Mesendoderm (in vitro differentiated cells): ENCODE data around the gene CEP89. TPM values are rescaled to one million over a fixed set of nuclear protein-coding genes. Genes with fewer than 3 reads are reported as not detected.
"Not testable (repeated sequence)": the region's sequence is repeated elsewhere in the genome, so short reads cannot be mapped to it uniquely, and the experiment has no call there.

Source experiments
- DNase-seq: peaks from one replicate; pipeline ENCODE4 v3.0.0; 2013
- H2AK5ac ChIP-seq: 2 replicates; pipeline ENCODE4 v1.6.1; 2013; ENCODE audit warnings: low read length, inconsistent platforms
- H2BK120ac ChIP-seq: 2 replicates; pipeline ENCODE4 v1.6.1; 2013; ENCODE audit warnings: low read depth, mild to moderate bottlenecking, low read length, moderate library complexity, mixed read lengths
- H2BK15ac ChIP-seq: replicated peaks from 2 replicates; pipeline ENCODE4 v1.6.1; 2013; ENCODE audit warnings: low read depth, mild to moderate bottlenecking, moderate library complexity
- H2BK5ac ChIP-seq: 2 replicates; pipeline ENCODE4 v1.6.1; 2013; ENCODE audit warnings: low read length, inconsistent platforms
- H3K18ac ChIP-seq: 2 replicates; pipeline ENCODE4 v1.6.1; 2013; ENCODE audit warnings: mild to moderate bottlenecking, low read length, mixed read lengths
- H3K23ac ChIP-seq: one replicate; pipeline ENCODE4 v1.6.1; 2013; ENCODE audit warnings: low read length
- H3K27ac ChIP-seq: 2 replicates; pipeline ENCODE4 v1.5.1; 2013; ENCODE audit warnings: low read depth, mild to moderate bottlenecking, inconsistent platforms, low read length, moderate library complexity
- H3K27me3 ChIP-seq: 2 replicates; pipeline ENCODE4 v1.6.1; 2013; ENCODE audit warnings: low read length, control low read depth, mild to moderate bottlenecking, inconsistent platforms; ENCODE audit not compliant: insufficient read depth, poor library complexity
- H3K36me3 ChIP-seq: 2 replicates; pipeline ENCODE4 v1.6.1; 2013; ENCODE audit warnings: low read length, inconsistent platforms; ENCODE audit not compliant: control insufficient read depth, insufficient read depth
- H3K4ac ChIP-seq: one replicate; pipeline ENCODE4 v1.6.1; 2013; ENCODE audit warnings: low read depth, mild to moderate bottlenecking, low read length, moderate library complexity
- H3K4me1 ChIP-seq: 2 replicates; pipeline ENCODE4 v1.6.1; 2013; ENCODE audit warnings: low read depth, low read length, inconsistent platforms; ENCODE audit not compliant: control insufficient read depth
- H3K4me2 ChIP-seq: 2 replicates; pipeline ENCODE4 v1.6.1; 2013; ENCODE audit warnings: low read length
- H3K4me3 ChIP-seq: 2 replicates; pipeline ENCODE4 v1.5.1; 2013; ENCODE audit warnings: mild to moderate bottlenecking, low read length
- H3K56ac ChIP-seq: one replicate; pipeline ENCODE4 v1.6.1; 2013; ENCODE audit warnings: low read length
- H3K79me1 ChIP-seq: 2 replicates; pipeline ENCODE4 v1.6.1; 2013; ENCODE audit warnings: low read length, inconsistent platforms
- H3K79me2 ChIP-seq: 2 replicates; pipeline ENCODE4 v1.6.1; 2013; ENCODE audit warnings: mild to moderate bottlenecking, low read length; ENCODE audit not compliant: control insufficient read depth, insufficient read depth
- H3K9ac ChIP-seq: 2 replicates; pipeline ENCODE4 v1.6.1; 2013; ENCODE audit warnings: low read length, inconsistent platforms
- H4K5ac ChIP-seq: one replicate; pipeline ENCODE4 v1.6.1; 2013; ENCODE audit warnings: low read length
- H4K8ac ChIP-seq: one replicate; pipeline ENCODE4 v1.6.1; 2013; ENCODE audit warnings: low read depth, mild to moderate bottlenecking, control low read depth, low read length, moderate library complexity
- whole genome bisulfite sequencing: extraction: QIAGEN DNeasy Blood & Tissue Kit; methylation state at CpG from one replicate; pipeline ENCODE4 v1.1.7; 2013; ENCODE audit warnings: low lambda C conversion rate, missing lambda C conversion rate; ENCODE audit not compliant: insufficient coverage; ENCODE audit errors: extremely low coverage; 5-methylcytosine and 5-hydroxymethylcytosine counted together
- polyA plus RNA-seq, 2 experiments: library from polyadenylated mRNA; stranded (reverse); fragments of 200-250 nt; gene quantifications; one replicate each; pipeline ENCODE4 v1.2.3, GENCODE V29; 2013

Gene CEP89
- polyA plus RNA-seq (2013, experiment 1 of 2), result 25.0 TPM
- 25.7 TPM for polyA plus RNA-seq (2013, experiment 2 of 2)

GRCh38 chr19:32971715-32972540 is at the start of gene CEP89, which contains the start of gene FAAP24:
Gene CEP89, minus strand, starts transcription at chr19:32971958. Its CDS starts 84 bp downstream, at chr19:32971874.
Gene FAAP24, plus strand, starts transcription at chr19:32972242. Its CDS starts 955 bp downstream, at chr19:32973197.
- H3K79me1 ChIP-seq, result peaks cover 6% of the 10 kb centered on the region
- H2BK15ac ChIP-seq, result no peak within 1 kb of the TSS
- peak within 1 kb of the TSS; percentile 91 for H3K9ac ChIP-seq
- H3K23ac ChIP-seq, result peak within 1 kb of the TSS; percentile 45
- H3K4me2 ChIP-seq, result peak within 1 kb of the TSS; percentile 90
- H3K18ac ChIP-seq, result peak within 1 kb of the TSS; percentile 84
- no peak within 1 kb of the TSS for H2AK5ac ChIP-seq
- no peaks in the 10 kb centered on the region for H3K4me1 ChIP-seq
- DNase-seq, result peak; percentile 100
- H3K36me3 ChIP-seq, result peaks cover 3% of the 10 kb centered on the region
- peaks cover 9% of the 10 kb centered on the region for H3K79me2 ChIP-seq
- H3K4me3 ChIP-seq, result peak within 1 kb of the TSS; percentile 71
- no peak within 1 kb of the TSS for H2BK5ac ChIP-seq
- peak within 1 kb of the TSS; percentile 57 for H3K4ac ChIP-seq
- no peak within 1 kb of the TSS for H4K8ac ChIP-seq
- WGBS, result no CpG with 5 or more reads among the region's 57 CpGs
- H3K27me3 ChIP-seq, result no peaks in the 10 kb centered on the region
- H4K5ac ChIP-seq, result peak within 1 kb of the TSS; percentile 100
- H3K27ac ChIP-seq, result no peak within 1 kb of the TSS
- peak within 1 kb of the TSS; percentile 96 for H3K56ac ChIP-seq
- H2BK120ac ChIP-seq, result no peak within 1 kb of the TSS

GRCh38 chr19:33010891-33011290 is 39.1 kb upstream of the CEP89 start:
- not testable (repeated sequence) for H4K8ac ChIP-seq, H3K36me3 ChIP-seq, H3K56ac ChIP-seq, H3K79me2 ChIP-seq, H3K4me1 ChIP-seq, H3K23ac ChIP-seq, H3K18ac ChIP-seq, H2BK120ac ChIP-seq, H2BK15ac ChIP-seq, H2BK5ac ChIP-seq, DNase-seq, H3K27ac ChIP-seq, H3K9ac ChIP-seq, H3K4ac ChIP-seq, H3K27me3 ChIP-seq, H3K4me2 ChIP-seq, H4K5ac ChIP-seq, H3K79me1 ChIP-seq, H2AK5ac ChIP-seq, H3K4me3 ChIP-seq
- WGBS, result no CpG with 5 or more reads among the region's 4 CpGs

GRCh38 chr19:33008738-33009137 is 37.0 kb upstream of the CEP89 start:
- Histone ChIP-seq H3K56ac (no peak overlapping the region), H2AK5ac (no peak overlapping the region), H3K79me2 (no peaks in the 10 kb centered on the region), H3K18ac (no peak overlapping the region), H2BK15ac (no peak overlapping the region), H4K5ac (no peak overlapping the region), H2BK5ac (no peak overlapping the region), H3K79me1 (no peaks in the 10 kb centered on the region), H2BK120ac (no peak overlapping the region), H3K36me3 (peaks cover 2% of the 10 kb centered on the region), H3K4me1 (no peaks in the 10 kb centered on the region), H3K27me3 (no peaks in the 10 kb centered on the region), H3K27ac (no peak overlapping the region), H4K8ac (no peak overlapping the region), H3K23ac (no peak overlapping the region), H3K4me3 (no peak overlapping the region), H3K9ac (no peak overlapping the region), H3K4ac (no peak overlapping the region), H3K4me2 (no peak overlapping the region)
- no peak for DNase-seq
- WGBS, result no CpG with 5 or more reads among the region's 4 CpGs

GRCh38 chr19:33005440-33005839 is 33.7 kb upstream of the CEP89 start:
- Histone ChIP-seq H3K27me3 (no peaks in the 10 kb centered on the region), H2BK5ac (no peak overlapping the region), H3K18ac (no peak overlapping the region), H3K36me3 (peaks cover 2% of the 10 kb centered on the region), H3K79me2 (no peaks in the 10 kb centered on the region), H3K79me1 (no peaks in the 10 kb centered on the region), H2AK5ac (no peak overlapping the region), H3K9ac (no peak overlapping the region), H3K23ac (no peak overlapping the region), H3K4me1 (no peaks in the 10 kb centered on the region), H4K5ac (no peak overlapping the region), H2BK120ac (no peak overlapping the region), H3K4me2 (no peak overlapping the region), H3K4ac (no peak overlapping the region), H3K4me3 (no peak overlapping the region), H4K8ac (no peak overlapping the region), H3K56ac (no peak overlapping the region), H2BK15ac (no peak overlapping the region), H3K27ac (no peak overlapping the region)
- DNase-seq, result peak; percentile 33
- no CpG with 5 or more reads among the region's 5 CpGs for WGBS

GRCh38 chr19:33003424-33004024 is 31.8 kb upstream of the CEP89 start:
- no CpG with 5 or more reads among the region's 6 CpGs for WGBS
- not testable (repeated sequence) for DNase-seq, H3K4me1 ChIP-seq, H3K18ac ChIP-seq, H3K9ac ChIP-seq, H3K4me2 ChIP-seq, H3K27ac ChIP-seq, H3K36me3 ChIP-seq, H3K79me2 ChIP-seq, H2BK15ac ChIP-seq, H3K4me3 ChIP-seq, H3K79me1 ChIP-seq, H2BK5ac ChIP-seq, H4K8ac ChIP-seq, H2AK5ac ChIP-seq, H3K23ac ChIP-seq, H4K5ac ChIP-seq, H2BK120ac ChIP-seq, H3K56ac ChIP-seq, H3K27me3 ChIP-seq, H3K4ac ChIP-seq
